ENCODE measurements around the gene PITPNC1.
"Not testable (repeated sequence)": the region's sequence is repeated elsewhere in the genome, so short reads cannot be mapped to it uniquely, and the experiment has no call there.

The PITPNC1 gene

GRCh38 chr17:67467500-67468455 is 90.7 kb downstream of the PITPNC1 start:
- DNase-seq = no peak

DNA sequence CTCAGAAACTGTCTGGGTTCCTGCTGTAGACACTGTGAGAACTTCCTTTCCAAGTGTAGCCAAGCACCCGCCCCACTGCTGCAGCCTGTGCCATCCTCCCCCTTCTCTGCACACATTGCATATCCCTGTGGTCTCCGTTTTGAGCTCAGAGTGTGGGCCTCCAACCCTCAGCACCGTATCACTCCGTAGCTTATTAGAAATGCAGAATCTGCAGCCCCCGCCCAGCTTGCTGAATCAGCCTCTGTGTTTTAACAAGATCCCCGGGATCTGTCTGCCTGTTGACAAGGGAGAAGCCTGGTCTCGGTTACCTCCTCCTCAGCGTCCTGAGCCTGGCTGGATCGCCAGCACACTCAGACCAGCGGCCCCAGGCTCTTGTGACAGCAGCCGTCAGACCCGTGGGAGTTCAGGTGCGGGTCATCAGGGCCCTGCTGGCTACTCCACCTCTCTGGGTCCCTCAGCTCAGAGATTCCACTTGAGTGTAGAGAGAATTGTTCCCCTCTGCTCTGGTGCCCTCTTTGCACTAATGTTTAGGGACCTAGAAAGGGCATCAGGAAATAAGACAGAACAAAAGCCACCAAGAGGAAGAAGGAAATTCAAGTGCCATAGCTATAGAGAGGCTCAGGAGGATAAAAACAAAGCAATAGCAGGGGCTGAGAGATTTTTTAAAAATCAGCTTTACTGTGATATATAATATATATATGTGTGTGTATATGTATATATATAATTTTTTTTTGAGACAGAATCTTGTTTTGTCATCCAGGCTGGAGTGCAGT is 92.3 kb downstream of the PITPNC1 start:
- no peak for DNase-seq

- DNase-seq = peak; percentile 43
Observed at GRCh38 chr17:67470163-67470562, 93.1 kb downstream of the PITPNC1 start.

DNA sequence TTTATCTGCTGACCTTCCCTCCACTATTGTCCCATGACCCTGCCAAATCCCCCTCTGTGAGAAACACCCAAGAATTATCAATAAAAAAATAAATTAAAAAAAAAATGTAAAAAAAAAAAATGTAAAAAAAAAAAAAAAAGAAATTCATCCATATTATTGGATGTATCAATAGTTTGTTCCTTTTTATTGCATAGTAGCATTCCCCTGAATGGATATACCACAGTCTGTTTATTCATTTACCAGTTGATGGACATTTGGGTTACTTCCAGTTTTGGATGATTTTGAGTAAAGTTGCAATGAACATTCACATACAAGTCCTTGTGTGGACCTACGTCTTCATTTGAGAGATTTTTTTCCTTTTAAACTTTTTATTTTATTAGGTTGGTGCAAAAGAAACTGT is 94.0 kb downstream of the PITPNC1 start:
- no peak for DNase-seq

GRCh38 chr17:67472606-67473005 is 95.5 kb downstream of the PITPNC1 start:
- not testable (repeated sequence) for DNase-seq

- no peak for DNase-seq
Observed at GRCh38 chr17:67474081-67474661, 97.1 kb downstream of the PITPNC1 start.

DNA sequence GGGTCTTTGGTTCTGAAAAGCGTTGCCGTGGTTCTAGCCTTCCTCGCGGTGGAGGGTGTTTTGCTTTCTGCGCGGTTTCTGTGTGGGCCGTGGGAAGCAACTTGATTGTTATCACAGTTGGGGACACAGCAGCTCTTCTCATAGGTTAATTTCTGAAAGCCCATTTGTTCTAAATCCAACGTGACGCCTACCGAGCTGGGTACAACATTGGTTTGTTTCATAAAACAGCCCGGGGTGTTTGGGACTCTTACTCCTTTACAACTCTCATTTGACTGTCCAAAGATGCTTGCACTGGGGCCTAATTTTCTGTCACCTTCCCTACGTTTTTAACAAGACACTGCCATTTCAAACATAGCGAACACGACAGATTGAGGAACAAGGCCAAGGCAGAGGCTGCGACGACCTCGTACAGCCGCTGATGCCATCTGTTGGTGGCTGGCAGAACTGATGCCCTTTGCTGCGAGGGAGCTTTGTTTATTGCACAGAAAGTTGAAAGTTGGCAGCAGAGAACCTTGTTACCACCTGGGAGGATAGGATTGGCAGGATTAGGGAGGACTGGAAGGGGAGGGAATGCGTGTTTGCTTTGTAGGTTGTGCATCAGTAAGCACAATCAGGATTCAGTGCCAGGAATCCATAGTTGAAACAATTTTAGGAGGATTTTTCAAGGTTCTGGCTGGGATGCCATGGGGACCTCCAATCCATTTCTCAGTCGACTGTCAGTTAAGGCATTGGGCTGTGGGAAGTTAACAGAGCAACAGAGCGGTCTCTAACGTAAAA is 98.3 kb downstream of the PITPNC1 start:
- DNase-seq = peak; percentile 91

- no peak for DNase-seq
Observed at GRCh38 chr17:67476787-67477335, 99.8 kb downstream of the PITPNC1 start.

DNA sequence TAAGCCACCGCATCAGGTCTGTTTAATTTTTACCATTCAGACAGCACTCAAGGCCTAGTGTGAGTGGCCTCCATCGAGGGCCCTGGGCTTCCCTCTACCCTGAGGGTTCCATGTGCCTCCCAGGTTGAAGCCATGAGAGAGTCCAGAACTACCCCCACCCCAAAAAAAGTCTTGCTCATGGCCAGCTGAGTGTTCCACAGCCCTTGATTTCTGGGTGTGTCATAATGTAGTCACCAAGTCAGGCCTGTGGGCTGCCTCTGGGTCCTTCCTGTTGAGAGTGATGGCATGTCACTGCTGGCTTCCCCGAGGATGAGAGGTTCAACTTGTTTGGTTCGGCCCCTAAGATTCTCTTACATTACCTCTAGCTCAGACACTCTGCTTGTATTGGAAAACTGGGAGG is 100.6 kb downstream of the PITPNC1 start:
- no peak for DNase-seq

DNA sequence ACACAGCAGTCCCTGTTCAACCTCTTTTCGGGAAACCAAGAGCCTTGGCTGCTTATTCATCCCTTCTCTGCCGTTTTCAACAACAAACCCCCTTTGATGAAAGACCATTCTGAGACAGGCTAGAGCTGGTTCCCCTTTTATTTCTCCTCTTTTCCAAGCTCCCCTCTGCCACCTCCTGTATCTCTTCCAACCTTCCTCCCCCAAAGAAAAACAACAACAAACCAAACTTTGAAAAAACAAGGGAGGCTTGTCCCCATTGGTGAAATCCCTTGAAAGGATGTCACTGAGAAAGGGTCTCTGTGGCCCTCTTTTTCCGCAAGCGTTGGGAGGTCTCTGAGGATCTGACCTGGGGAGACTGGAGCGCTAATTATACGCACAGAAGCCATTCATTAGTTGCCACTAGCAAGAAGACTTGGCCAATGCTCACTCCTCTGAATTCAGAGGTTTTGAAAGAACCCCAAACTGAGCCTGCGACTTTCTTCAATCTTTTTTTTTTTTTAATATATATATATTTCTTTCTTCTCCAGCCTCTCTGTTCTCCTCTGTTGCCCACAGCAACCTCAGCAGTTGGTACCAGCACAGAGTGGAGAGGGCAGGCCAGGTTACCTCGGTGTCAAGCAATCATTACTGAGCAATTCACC is 101.4 kb downstream of the PITPNC1 start:
- DNase-seq = no peak

GRCh38 chr17:67479148-67479547 is 102.1 kb downstream of the PITPNC1 start:
- DNase-seq = no peak

- DNase-seq = not testable (repeated sequence)
Observed at GRCh38 chr17:67480959-67481358, 103.9 kb downstream of the PITPNC1 start.

GRCh38 chr17:67481808-67482207 is 104.7 kb downstream of the PITPNC1 start:
- no peak for DNase-seq

DNA sequence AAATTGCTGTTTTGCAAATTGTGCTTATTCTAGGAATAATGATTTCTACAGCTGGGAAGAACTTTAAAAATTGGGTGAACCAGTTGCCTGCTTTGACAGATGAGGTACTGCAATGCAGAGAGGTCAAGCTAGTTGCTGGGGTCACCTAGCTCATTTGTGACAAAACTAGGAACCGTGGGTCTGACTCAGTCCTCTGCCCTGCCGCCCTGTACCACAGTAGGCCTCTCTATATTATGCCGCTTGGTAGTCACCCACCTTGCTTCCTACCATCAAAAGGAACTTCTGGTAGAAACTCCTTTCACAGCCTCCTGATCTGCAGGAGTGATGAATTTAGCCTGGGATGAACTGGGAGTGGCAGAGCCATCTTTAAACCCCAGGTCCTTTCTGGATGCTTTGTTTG is 105.7 kb downstream of the PITPNC1 start:
- no peak for DNase-seq

- no peak for DNase-seq
Observed at GRCh38 chr17:67484261-67484660, 107.2 kb downstream of the PITPNC1 start.

DNA sequence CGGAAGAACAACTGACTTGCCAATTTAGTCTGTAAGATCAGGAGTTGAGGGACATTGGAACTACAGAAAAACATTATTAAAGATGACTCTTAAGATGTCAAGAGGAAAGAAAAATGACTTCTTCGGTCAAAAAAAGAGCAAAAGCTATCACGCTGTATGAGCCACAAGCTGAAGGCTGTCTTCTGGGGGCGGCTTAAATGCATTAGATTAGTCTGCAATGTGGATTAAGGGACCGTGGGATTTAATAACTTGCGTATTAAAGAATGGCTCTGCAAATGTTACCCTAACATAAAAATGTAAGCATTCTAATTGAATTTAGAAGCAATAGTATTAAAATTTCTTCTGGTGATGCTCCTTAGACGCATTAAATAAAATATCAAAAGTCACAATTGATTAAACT is 108.6 kb downstream of the PITPNC1 start:
- DNase-seq = no peak

DNA sequence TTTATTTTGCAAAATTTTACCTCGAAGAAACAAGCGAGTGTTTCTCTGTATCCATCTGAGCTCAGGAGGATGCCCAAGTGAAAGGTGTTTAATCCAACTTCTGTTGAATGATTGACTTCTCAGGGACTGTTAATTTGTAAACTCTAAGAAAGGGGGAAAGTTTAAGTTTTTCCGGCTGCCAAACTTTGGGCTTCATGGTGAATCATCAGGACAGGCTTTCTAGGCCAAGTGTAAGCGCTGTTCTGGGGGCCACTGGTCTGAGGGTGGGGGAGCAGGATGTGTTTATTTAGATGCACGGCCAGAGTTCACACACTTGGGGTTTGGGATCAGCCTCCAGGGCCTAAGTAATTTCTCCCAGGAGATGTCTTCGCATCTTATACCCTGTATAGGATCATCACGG is 110.4 kb downstream of the PITPNC1 start:
- DNase-seq = no peak

DNA sequence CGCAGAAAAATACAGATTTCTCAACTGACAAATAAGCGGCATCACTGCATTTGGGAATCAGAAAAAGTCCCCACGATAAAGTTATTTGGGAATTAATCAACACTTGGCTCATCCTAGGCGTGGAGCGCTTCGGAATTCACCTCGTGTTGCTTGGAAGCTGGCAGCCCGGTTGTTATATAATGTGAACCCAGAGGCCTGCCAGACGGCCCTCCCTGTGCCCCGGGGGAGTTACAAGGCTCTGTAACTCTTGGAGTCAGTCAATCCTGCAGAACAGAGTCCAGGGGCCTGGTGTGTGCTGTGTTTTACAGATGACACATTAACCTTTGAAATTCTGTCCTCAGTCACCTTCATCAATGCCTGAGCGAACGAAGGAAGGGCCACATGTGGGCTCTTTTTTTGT is 111.1 kb downstream of the PITPNC1 start:
- no peak for DNase-seq

DNA sequence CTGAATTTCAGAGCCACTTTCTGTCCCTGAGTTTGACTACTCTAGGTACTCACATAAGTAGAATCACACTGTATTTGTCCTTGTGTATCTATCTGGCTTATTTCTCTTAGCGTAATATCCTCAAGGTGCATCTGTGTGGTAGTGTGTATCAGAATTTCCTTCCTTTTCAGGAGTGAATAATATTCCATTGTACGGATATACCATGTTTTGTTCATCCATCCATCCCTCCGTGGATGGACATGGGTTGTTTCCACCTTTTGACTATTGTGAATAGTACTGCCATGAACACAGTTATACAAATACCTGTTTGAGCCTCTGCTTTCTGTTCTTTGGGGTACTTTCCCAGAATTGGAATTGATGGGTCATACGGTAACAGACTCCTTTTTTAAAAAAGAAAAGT is 111.7 kb downstream of the PITPNC1 start:
- no peak for DNase-seq

DNA sequence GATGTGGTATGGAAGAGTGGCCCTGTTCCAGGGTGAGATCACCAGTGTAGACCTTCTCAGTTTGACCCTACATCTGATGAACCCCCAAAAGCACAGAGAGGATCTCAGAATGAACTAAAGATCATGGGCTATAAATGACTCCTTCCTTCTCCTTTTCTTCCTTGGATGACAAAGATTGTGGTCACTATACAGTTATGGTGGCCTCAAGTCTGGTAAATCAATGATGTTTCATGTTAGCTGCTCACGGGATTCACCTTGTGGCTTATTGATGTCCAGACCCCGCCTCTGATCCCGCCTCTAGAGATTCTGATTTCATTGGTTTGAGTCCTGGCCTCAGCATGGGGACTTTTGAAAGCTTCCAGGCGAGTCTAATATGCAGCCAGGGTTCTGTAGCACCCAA is 112.2 kb downstream of the PITPNC1 start:
- no peak for DNase-seq

DNA sequence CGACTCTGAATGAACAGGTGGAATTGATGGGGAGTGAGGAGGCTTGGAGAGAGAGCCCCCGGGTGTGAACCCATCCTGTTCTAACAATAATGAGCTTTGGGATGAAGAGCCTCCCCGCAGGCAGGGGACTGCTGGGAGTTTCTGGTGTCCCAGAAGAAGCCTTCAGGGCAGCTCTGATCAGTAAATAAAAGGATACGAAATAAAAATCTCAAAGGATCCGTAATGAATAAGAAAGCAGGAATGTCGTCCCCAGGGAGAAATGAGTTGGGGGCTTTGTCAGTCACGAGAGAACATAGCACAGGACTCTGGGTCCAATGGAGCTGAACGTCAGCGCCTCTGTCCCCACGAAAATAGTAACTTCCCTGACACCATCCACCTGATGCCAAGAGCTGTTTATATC is 113.4 kb downstream of the PITPNC1 start:
- DNase-seq = no peak
